ENCODE results near the gene KLC1.

KLC1 gene

GRCh38 chr14:103734081-103734888, 105.3 kb downstream of the KLC1 start:
- TF ChIP-seq FOXP2 (optimal IDR thresholded peaks at IDR 0.05; ENCODE audit: borderline replicate concordance, extremely low read depth, extremely low read length, insufficient read depth) (no peak), SIN3A (IDR thresholded peaks at IDR 0.05; ENCODE audit: borderline replicate concordance, insufficient read depth, low read length) (no peak), POLR2AphosphoS5 (IDR thresholded peaks at IDR 0.05; ENCODE audit: low read depth, low read length) (no peak), TAF1 (IDR thresholded peaks at IDR 0.05; ENCODE audit: borderline replicate concordance, insufficient read depth, low read length) (no peak), REST (IDR thresholded peaks at IDR 0.05; ENCODE audit: insufficient read depth in 1 of 2, low read depth in 2 of 2, low read length in 2 of 2) (no peak)

GRCh38 chr14:103735022-103735421, 106.0 kb downstream of the KLC1 start:
- no peak for TF ChIP-seq FOXP2 (optimal IDR thresholded peaks at IDR 0.05; ENCODE audit: borderline replicate concordance, extremely low read depth, extremely low read length, insufficient read depth)
- TF ChIP-seq POLR2AphosphoS5 (IDR thresholded peaks at IDR 0.05; ENCODE audit: low read depth, low read length), result no peak
- no peak for TF ChIP-seq SIN3A (IDR thresholded peaks at IDR 0.05; ENCODE audit: borderline replicate concordance, insufficient read depth, low read length)
- no peak for TF ChIP-seq REST (IDR thresholded peaks at IDR 0.05; ENCODE audit: insufficient read depth in 1 of 2, low read depth in 2 of 2, low read length in 2 of 2)
- TF ChIP-seq TAF1 (IDR thresholded peaks at IDR 0.05; ENCODE audit: borderline replicate concordance, insufficient read depth, low read length), result no peak

- no peak for TF ChIP-seq TAF1 (IDR thresholded peaks at IDR 0.05; ENCODE audit: borderline replicate concordance, insufficient read depth, low read length)
- no peak for TF ChIP-seq SIN3A (IDR thresholded peaks at IDR 0.05; ENCODE audit: borderline replicate concordance, insufficient read depth, low read length)
- no peak for TF ChIP-seq POLR2AphosphoS5 (IDR thresholded peaks at IDR 0.05; ENCODE audit: low read depth, low read length)
- no peak for TF ChIP-seq FOXP2 (optimal IDR thresholded peaks at IDR 0.05; ENCODE audit: borderline replicate concordance, extremely low read depth, extremely low read length, insufficient read depth)
These were observed 106.4 kb downstream of the KLC1 start for GRCh38 chr14:103735439-103735814.

GRCh38 chr14:103735815-103736545, 107.0 kb downstream of the KLC1 start:
- no peak for TF ChIP-seq REST (IDR thresholded peaks at IDR 0.05; ENCODE audit: insufficient read depth in 1 of 2, low read depth in 2 of 2, low read length in 2 of 2)
- TF ChIP-seq POLR2AphosphoS5 (IDR thresholded peaks at IDR 0.05; ENCODE audit: low read depth, low read length), result no peak
- TF ChIP-seq TAF1 (IDR thresholded peaks at IDR 0.05; ENCODE audit: borderline replicate concordance, insufficient read depth, low read length), result no peak
- no peak for TF ChIP-seq FOXP2 (optimal IDR thresholded peaks at IDR 0.05; ENCODE audit: borderline replicate concordance, extremely low read depth, extremely low read length, insufficient read depth)
- TF ChIP-seq SIN3A (IDR thresholded peaks at IDR 0.05; ENCODE audit: borderline replicate concordance, insufficient read depth, low read length), result no peak

GRCh38 chr14:103736546-103737431, 107.8 kb downstream of the KLC1 start:
- no peak for TF ChIP-seq SIN3A (IDR thresholded peaks at IDR 0.05; ENCODE audit: borderline replicate concordance, insufficient read depth, low read length)
- no peak for TF ChIP-seq TAF1 (IDR thresholded peaks at IDR 0.05; ENCODE audit: borderline replicate concordance, insufficient read depth, low read length)
- no peak for TF ChIP-seq REST (IDR thresholded peaks at IDR 0.05; ENCODE audit: insufficient read depth in 1 of 2, low read depth in 2 of 2, low read length in 2 of 2)
- no peak for TF ChIP-seq FOXP2 (optimal IDR thresholded peaks at IDR 0.05; ENCODE audit: borderline replicate concordance, extremely low read depth, extremely low read length, insufficient read depth)
- TF ChIP-seq POLR2AphosphoS5 (IDR thresholded peaks at IDR 0.05; ENCODE audit: low read depth, low read length), result no peak
